HG03460 (cell line): ENCODE results near the gene FTO.
A peak's percentile ranks its signal among the peaks of the same experiment; 100 is the strongest.
"Not testable (repeated sequence)": the region's sequence is repeated elsewhere in the genome, so short reads cannot be mapped to it uniquely, and the experiment has no call there.

Experiments used
- ATAC-seq: cut with Tn5 transposase; IDR thresholded peaks from one replicate; pipeline ENCODE4 v1.9.1; 2021; ENCODE audit not compliant: unreplicated experiment

Gene FTO

GRCh38 chr16:54171626-54172537 is 467.9 kb downstream of the FTO start:
- ATAC-seq = no peak

DNA sequence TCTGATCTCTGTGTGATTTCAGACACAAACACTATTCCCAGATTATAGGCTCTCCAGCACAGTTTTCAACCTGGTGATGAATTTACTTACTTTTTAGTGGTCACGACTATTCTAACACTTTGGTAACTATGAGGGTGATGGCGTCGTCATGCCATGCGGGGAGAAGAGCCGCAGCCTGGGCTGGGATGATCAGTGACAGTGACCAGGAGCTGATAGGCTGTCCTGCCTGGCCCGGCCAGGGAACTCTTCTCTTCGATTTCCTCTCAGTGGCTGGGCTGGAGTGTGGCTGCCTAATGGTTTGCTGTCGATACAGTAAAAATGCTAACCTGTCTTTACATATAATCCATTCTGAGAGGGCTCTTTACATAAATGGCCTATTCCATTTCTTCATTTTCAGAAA is 469.5 kb downstream of the FTO start:
- no peak for ATAC-seq

DNA sequence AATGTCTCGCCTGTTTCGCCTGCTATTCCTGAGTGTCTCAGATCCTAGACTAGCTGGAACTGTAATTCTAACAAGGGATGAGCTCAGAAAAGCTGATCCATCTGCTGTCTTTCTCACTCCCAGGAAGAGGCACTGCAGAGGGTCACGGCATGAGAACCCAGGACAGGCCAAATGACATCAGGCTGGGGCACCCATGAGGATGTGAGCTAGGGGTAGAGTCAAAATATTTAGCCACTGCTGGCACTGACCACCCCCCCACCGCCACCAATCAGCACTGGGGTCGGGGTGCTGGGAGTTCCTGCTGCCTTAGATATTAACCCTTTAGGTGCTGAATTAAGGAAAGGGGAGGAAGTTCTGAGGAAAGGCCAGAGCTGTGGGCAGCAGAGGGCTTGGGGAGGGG is 470.2 kb downstream of the FTO start:
- ATAC-seq = no peak

GRCh38 chr16:54174750-54175149 is 470.8 kb downstream of the FTO start:
- no peak for ATAC-seq

- no peak for ATAC-seq
These were observed 471.2 kb downstream of the FTO start for GRCh38 chr16:54175169-54175551.

DNA sequence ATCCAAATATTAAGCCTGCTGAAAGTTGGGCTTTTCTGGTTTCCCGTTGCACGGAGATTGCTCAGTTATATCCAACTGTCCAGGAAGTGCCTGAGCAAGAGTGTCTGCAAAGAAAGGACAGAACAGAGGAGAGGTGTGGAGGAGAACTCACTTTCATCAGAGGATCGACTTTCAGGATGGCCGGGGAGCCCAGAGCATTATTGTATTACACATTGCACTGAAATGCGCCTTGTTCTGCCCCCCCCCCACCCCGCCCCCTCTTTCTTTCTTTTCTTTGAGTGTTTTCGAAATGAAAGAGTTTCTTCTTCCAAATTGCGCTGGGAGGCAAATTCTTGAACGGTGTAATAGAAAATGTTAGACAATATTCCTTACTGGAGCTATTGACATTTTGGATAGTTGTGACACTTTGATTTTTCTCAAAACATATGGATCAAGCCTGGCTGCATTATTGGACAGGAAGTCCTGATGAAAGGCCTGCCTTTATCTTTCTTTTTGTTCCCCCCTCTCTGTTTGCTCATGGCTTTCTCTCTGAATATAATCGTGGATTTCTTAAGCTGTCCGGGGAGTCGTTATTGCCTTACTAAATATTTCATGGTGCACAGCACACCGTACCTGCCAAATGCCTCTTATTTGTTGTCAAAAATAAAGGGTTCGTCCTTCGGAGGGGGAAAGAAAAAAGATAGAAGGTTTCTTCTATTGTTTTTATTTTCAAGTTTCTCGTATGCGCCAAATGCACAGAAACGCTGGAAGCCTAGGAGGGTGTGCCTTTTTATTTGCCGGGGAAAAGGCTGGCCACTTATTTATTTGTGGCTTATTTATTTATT is 471.8 kb downstream of the FTO start:
- ATAC-seq = no peak

DNA sequence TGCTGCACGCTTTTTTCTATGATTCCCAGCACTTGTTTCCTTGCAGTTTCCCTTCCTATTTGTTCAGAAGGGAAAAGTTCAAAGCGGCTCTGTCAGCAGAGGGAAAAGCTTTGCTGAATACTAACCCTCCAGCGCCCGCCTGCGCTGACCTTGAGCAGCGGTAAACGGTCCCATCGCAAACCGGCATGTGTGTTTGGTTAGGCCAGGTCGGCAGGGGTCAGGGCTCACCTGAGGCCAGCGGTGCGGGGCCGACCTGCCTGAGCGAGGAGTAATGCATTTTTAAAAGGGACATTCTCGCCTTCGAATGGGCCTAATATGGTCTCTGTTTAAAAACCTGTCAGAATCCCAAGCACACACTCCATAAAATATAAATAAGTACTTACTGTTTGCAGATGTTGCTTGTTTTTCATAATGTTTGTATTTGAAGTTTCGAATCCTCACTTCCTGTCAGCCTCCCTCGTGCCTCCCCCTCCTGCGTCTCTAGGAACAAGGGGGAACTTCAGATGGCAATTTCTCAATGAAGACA is 472.5 kb downstream of the FTO start:
- ATAC-seq = no peak

GRCh38 chr16:54177052-54177861 is 473.3 kb downstream of the FTO start:
- no peak for ATAC-seq

DNA sequence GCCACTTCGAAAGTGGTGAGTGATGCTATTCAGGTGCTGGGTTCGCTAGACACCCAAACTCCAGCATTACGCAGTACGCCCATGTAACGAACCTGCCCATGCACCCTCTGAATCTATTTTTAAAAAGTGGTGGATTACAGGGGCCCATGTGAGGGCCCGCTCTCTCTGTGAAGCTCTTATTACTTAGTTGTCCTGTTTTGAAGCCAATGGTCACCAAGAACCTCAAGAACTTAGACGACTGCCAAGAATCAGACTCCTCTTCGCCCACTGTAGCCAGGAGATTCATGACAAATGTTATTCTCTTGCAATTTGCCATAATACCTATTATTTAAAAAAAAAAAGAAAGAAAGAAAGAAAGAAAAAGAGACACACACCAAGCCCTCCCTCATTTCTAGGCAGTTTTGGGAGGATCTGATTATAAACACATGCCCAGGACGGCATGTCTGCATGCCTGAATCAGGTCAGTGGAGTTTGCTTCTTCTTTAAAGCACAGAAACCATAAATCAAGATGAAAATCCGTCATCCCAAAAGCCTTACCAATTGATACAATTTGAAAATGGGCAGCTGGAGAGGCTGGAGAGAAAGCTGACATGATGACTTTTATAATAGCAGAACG is 474.0 kb downstream of the FTO start:
- ATAC-seq = no peak

- no peak for ATAC-seq
These were observed 474.6 kb downstream of the FTO start for GRCh38 chr16:54178478-54178976.

- ATAC-seq = no peak
These were observed 476.7 kb downstream of the FTO start for GRCh38 chr16:54180421-54181359.

GRCh38 chr16:54181683-54182329 is 477.9 kb downstream of the FTO start:
- not testable (repeated sequence) for ATAC-seq

- no peak for ATAC-seq
These were observed 481.1 kb downstream of the FTO start for GRCh38 chr16:54185045-54185444.

DNA sequence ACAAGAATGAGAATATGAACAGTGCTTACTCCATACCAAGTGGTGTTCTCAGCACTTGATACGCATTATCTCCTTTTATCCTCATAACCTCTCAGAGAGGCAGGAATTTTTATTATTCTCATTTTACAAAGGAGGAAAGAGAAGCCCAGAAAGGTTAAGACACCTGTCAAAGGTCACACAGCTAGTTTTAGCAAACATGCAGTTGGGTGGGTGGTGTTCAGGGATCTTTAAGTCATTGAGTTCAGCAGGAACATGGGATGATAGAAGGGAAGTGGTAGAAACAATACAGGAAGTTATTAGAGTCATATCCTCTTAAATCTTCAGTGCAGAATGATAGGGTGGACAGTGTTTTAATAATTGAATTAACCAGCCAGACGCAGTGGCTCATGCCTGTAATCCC is 487.2 kb downstream of the FTO start:
- no peak for ATAC-seq

DNA sequence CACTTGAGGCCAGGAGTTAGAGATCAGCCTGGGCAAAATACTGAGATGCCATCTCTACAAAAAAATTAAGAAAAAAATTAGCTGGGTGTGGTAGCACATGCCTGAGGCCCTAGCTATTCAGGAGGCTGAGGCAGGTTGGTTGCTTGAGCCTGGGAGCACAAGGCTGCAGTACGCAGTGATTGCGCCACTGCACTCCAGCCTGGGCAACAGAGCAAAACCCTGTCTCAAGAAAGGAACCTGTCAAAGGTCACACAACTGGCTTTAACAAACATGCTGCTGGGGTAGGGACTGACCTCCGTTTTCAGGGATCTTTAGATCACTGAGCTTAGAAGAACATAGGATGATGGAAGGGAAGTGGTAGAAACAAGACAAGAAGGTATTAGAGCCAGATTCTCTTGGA is 487.6 kb downstream of the FTO start:
- ATAC-seq = no peak

GRCh38 chr16:54193013-54193664 is 489.2 kb downstream of the FTO start:
- ATAC-seq = no peak

DNA sequence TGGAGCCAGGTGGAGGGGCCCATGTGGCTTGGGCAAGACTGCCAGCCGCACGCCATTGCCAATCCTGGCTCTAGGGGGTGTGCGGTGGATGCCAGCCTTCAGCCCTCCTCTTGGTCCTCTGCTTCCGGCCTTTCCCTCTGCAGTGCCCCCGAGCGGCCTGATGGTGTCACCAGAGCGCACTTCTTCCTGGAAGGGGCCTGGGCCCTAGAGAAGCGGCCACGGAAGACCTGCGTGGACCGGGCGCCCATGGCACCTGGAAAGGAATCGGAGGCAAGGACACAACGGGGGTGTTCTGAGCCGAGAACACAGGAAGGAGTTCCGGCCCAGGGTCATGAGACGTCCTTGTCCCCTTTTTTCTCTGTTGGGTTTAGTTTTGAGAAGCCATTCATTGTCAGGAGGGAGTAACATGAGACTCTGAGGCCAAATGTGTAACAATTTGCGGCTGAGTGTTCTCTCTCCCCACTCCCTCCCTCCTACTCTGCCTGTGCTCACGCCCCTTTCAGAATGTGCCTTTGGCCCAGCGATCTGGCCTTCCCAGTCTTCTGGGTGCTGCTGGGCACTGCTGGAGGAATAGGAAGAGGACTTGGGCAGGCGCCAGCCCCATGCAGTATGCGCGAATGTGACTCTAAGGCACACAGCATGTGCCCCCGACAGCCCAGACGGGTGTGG is 489.8 kb downstream of the FTO start:
- peak; percentile 89 for ATAC-seq

- no peak for ATAC-seq
These were observed 490.4 kb downstream of the FTO start for GRCh38 chr16:54194334-54194743.
